ENCODE results near the gene GLB1L2.

DNA sequence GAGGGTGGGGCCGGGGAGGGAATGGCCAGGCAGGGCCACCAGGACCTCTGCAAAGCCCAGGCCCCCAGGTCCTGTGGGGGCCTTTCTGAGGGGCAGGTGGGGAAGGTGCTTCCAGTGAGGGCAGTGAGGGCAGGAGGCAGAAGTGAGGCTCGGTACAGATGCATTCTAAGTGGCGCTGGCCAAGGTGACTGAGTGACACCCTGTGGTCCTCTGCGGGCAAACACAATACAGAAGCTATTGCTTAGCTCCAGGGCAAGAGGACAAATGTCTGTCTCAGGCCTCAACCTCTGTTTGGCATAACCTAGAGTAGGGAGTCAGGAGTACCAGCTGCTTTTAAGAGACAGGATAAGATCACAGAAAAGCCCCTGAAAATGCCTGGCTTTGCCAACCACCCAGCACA lies 49.0 kb downstream of the GLB1L2 start:
- TF ChIP-seq CTCF (IDR thresholded peaks at IDR 0.05; ENCODE audit: borderline replicate concordance, extremely low read depth, low read length, poor library complexity, severe bottlenecking) = peak; percentile 27
- TF ChIP-seq EZH2 (IDR thresholded peaks at IDR 0.05; ENCODE audit: borderline replicate concordance, low read depth, low read length, severe bottlenecking) = no peak

Data from DND-41 (cell line).